GM21367 (cell line): ENCODE measurements around the gene POP7.
"Not testable (repeated sequence)": the region's sequence is repeated elsewhere in the genome, so short reads cannot be mapped to it uniquely, and the experiment has no call there.

Experiments used
- ATAC-seq: cut with Tn5 transposase; IDR thresholded peaks from one replicate; pipeline ENCODE4 v1.9.1; 2021; ENCODE audit not compliant: unreplicated experiment

The POP7 gene

DNA sequence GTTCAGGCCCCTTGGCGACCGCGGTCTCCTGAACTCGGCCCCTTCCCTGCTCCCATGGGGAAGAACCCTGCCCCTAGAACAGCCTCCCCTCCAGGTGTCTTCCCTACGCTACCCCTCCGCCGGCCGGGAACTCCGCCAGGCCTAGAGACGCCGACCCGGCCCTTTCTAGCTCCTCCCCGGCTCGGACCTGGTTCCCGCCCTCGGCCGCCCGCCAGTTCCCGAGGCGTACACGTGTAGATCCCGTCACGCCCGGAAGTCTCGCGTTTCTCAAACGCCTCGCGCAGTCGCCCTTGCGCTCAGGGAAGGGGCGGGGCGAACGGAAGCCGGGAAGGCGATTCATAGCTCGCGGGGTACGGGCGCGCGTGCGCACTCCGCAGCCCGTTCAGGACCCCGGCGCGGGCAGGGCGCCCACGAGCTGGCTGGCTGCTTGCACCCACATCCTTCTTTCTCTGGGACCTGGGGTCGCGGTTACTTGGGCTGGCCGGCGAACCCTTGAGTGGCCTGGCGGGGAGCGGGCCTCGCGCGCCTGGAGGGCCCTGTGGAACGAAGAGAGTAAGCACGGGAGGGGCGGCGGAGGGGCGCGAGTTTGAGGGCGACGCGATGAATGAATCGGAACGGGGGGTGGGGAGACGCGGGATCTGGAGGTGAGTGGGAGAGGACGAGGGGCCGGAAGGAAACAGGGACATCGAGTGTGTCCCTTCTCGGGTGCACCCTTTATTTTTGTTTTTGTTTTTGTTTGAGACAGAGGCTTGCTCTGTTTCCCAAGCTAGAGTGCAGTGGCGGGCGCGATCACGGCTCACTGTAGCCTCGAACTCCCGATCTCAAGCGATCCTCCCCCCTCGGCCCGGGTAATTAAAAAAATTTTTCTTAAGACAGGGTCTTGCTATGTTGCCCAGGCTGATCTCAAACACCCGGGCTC, at the start of gene POP7:
POP7 (plus strand) TSS at position 369 of the 919 bp plus-strand sequence. CDS start 710 bp downstream, outside the sequence.
- peak; percentile 79 for ATAC-seq

DNA sequence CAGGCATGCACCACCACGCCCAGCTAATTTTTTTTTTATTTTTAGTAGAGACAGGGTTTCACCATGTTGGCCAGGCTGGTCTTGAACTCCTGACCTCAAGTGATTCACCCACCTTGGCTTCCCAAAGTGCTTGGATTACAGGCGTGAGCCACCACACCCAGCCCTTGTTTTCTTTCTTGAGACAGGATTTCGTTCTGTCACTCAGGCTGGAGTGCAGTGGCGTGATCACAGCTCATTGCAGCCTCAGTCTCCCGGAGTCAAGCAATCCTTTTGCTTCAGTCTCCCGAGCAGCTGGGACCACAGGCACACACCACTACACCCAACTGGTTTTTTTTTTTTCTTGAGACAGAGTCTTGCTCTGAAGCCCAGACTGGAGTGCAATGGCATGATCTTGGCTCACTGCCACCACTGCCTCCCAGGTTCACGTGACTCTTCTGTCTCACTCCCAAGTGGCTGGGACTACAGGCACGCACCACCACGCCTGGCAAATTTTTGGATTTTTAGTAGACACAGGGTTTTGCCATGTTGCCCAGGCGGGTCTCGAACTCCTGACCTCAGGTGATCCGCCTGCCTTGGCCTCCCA, 43.6 kb upstream of the POP7 start:
- ATAC-seq, result not testable (repeated sequence)

DNA sequence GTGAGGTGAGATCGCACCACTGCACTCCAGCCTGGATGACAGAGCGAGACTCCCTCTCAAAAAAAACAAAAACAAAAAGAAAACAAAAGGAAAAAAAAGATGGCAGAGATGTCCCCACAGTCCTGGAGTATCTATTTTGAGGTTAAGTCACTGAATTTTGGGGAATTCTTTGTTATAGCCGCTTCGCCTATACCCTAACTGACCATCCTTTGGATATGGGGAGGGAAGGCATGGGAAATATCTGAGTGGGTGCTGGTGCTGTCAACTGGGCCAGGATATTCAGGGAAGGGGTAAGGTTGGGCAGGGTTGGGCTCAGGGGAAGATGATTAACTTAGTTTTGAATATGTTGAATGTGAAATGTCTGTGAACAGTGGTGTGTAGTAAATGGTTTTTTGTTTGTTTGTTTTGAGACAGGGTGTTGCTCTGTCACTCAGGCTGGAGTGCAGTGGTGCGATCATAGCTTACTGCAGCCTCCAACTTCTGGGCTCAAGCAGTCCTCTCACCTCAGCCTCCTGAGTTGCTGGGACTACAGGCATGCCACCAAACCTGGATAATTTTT, 40.7 kb upstream of the POP7 start:
- no peak for ATAC-seq

DNA sequence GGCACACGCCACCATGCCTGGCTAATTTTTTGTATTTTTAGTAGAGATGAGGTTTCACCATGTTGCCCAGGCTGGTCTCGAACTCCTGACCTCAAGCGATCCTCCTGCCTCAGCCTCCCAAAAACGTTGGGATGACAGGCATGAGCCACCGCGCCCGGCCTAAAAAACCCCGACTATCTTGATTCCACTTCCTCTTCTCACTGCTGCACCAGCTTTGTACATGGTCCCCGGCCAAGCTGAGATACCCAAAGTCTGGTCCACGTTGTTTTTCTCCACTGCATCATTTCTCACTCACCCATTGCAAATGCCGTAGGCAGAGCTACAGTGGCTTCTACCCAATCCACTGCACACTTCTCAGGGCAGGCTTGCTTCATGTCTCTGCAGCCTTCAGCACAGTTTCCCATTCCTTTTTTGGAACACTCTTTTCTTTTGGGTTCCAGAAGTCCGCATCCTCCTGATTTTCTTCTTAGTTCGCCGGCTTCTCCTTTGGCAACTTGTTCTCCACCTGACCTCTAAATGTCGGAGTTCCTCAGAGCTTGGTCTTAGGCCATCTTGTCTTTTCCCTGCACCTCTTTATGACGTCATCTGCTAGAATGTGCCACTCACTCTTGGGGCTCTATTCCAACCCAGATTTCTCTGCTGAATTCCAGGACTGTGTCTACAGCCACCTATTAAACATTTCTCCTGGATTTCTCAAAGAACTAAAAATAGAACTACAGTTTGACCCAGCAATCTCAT, 38.4 kb upstream of the POP7 start:
- ATAC-seq, result no peak

DNA sequence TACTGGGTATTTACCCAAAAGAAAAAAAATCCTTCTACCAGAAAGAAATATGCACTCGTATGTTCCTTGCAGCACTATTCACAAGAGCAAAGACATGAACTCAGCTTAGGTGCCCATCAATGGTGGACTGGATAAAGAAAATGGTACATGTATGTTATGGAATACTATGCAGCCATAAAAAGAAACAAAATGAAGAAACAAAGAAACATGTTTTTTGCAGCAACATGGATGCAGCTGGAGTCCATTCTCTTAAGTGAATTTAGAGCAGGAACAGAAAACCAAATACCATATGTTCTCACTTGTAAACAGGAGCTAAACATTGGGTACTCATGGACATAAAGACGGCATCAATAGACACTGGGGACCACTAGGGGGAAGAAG, 37.9 kb upstream of the POP7 start:
- ATAC-seq, result no peak

DNA sequence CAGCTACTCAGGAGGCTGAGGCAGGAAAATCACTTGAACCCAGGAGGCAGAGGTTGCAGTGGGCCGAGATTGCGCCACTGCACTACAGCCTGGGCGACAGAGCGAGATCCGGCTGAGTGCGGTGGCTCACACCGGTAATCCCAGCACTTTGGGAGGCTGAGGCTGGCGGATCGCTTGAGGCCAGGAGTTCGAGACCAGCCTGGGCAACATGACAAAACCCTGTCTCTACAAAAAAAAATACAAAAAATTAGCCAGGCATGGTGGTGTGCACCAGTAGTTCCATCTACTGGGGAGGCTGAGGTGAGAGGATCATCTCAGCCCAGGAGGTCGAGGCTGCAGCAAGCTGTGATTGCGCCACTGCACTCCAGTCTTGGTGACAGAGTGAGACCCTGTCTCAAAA, 36.8 kb upstream of the POP7 start:
- ATAC-seq, result not testable (repeated sequence)

DNA sequence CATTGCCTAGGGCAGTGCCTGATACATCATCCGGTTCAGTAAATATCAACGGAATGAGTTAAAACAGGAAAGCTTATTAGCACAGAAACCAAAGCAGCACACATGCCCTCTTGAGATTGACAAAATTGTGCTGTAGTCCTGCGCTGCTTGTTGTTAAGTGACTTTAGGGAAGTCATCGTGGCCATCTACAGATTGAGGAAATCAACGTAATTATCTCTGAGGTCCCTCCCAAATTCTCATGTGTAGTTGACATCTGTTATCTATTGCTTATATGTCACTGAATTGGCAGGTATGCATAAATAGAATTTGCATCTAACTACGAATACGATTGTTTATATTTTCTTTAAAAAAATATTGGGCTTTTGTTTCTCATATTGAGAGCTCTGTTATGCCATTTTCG, 35.8 kb upstream of the POP7 start:
- ATAC-seq, result no peak

DNA sequence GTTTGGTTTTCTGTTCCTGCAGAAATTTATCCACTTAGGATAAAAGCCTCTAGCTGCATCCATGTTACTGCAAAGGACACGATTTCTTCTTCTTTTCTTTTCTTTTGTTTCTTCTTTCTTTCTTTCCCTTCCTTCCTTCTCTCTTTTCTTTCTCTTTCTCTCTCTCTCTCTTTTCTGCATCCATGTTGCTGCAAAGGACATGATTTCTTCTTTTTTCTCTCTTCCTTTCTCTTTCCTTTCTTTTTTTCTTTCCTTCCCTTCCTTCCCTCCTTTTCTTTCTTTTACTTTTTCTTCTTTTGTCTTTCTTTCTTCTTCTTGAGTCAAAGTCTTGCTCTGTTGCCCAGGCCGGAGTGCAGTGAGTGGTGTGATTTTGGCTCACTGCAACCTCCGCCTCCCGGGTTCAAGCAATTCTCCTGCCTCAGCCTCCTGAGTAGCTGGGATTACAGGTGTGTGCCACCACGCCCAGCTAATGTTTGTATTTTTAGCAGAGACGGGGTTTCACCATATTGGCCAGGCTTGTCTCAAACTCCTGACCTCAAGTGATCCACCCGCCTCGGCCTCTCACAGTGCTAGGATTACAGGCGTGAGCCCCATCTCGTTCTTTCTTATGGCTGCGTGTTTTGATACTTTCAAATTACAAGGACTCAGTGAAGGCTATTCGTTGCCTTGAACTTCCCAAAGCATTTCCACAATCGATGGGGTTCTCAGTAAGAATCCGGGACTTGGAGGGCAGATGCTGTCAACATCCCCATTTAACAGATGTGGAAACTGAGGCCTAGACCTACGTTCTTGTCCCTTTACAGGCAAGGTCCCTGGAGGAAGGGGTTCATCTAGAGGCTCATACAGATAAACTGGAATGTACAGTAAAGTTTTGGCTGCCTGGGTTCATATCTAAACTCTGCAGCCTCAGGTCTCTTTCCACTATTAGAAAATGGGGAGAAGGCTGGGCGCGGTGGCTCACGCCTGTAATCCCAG, 34.3 kb upstream of the POP7 start:
- ATAC-seq, result no peak

DNA sequence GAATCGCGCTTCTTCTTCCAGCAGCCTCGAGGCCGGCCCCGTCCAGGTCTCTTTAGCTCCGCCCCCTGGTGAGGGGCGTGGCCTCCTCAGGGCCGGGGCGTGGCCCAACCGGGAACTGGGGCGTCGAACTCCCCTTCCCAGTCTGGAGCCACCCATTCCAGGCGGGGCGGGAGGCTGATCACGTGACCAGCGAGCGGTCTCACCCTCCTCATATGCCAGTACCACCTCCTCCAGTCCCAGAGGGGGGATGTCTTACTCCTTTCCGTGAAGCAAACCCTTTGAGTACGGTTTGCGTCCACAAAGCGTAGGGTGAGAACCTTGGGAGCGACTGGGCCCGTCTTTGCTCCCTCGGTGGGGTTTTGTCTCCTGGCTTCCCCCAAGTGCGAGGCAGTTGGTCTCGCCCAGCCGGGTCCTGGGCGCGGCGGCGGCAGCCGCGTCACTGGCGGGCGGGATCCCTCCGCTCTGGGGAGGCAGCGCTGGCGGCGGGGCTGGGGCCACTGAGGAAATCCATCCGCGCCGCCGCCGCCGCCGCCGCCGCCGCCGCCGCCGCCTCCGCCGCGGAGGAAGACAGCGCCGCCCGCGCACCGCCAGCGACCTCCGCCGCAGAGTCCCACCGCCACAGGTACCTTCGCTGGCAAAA, 32.5 kb upstream of the POP7 start, which contains the start of gene GNB2:
GNB2 (plus strand) TSS at position 439 of the 640 bp plus-strand sequence. CDS start 2,526 bp downstream, outside the sequence.
- ATAC-seq, result peak; percentile 36

DNA sequence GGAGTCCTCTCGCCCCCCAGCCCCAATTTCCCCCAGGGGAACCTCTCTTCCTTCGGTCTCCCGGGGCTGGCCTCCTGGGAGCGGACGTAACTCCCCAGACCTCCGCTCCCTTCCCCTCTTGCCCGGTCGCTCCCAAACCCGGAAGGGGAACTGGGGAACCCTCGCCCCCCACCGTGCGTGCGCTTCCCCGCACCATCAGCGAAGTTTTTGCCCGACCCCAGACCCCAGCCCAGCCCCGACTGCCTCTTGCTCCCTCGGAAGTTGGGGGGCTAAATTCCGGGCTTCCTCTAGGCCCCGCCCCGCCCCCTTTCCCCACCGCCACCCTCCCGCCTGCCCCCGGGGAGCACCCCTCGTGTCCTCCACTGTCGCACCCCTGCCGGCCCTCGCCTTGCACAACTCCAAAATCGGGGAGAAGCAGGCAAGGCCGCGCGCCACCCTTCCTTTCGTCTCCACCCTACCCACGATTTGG, 31.9 kb upstream of the POP7 start:
- no peak for ATAC-seq

DNA sequence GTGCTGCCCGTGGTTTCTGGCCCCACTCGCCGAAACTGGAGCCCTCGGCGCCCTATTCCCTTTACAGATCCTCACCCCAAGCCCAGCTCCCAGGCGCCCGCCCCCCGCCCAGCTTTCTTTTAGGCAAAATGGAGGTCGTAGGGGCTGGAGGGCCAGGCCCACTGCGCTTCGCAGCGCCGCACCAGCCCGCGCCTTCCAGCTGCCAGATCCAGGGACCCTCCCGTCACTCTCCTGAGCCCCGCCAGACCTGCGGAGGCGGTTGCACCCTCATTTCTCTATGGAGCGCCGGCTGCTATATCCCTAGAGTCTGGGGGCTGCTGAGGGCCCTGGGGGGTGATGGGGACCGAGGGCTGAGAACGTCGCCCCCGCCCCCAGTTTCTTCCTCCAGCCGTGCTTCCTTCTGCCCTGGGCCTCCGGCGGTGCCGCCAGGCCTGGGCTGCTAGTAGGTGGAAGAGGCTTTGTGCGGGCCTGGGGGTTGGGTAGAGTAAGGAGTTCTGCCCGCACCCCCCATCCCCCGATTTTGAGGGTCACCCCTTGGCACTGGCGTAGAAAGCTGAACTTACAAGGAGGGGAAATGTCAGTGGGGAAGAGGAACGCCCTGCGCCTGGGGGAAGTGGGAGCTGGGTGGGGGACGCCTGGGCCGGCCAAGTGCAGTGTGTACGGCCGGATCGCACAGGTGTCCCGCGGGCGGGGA, 31.4 kb upstream of the POP7 start:
- ATAC-seq, result no peak

DNA sequence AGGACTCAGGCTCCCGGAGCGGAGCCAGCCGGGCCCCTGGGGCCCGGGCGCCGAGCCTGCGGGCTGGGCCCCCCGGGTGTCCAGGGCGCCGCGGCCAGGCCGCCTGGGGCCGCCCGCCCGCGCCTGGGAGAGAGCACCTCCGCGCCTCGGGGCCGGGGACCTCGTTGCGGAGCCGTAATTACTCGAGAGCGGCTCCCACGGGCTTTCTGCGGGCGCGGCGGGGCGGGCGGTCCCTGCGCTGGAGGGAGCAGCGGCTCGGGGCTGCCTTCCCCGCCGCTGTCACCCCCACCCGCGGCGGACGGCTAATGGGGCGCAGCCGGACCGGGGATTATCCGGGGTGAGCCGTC, 30.8 kb upstream of the POP7 start:
- no peak for ATAC-seq

DNA sequence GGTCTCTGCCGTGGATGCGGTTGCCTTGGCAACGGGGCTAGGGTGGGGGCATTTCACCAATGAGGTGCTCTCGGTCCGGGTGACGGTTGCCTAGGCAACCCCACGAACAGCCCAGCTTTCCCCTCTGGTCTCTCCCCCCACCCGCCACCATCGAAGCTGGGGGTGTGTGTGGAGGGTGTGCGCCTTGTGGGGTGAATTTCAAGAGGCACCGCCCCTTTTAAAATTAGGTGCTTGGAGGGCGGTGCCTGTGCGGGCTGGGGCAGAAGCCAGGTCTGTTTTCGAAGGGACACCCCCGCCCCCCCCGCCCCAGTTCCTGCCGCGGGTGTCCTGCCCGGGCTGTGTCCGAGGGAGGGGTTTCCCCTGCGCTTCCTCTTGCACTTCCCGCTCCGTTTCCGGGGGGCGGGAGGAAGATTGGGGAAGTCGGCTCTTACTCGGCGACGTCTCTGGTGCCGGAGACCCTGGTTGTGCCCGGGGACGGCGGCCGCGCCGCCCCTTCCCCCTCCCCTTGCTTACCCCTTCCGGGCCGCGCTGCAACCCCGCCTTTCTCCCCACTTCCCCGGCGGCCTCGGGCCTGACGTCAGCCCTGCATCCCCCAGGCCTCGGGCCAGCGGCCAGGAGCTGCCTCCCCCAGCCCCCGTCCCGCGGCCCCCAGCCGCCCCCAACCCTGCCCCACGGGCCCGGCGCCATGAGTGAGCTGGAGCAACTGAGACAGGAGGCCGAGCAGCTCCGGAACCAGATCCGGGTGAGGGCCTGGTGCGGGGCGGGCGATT, 30.2 kb upstream of the POP7 start:
- ATAC-seq, result no peak

DNA sequence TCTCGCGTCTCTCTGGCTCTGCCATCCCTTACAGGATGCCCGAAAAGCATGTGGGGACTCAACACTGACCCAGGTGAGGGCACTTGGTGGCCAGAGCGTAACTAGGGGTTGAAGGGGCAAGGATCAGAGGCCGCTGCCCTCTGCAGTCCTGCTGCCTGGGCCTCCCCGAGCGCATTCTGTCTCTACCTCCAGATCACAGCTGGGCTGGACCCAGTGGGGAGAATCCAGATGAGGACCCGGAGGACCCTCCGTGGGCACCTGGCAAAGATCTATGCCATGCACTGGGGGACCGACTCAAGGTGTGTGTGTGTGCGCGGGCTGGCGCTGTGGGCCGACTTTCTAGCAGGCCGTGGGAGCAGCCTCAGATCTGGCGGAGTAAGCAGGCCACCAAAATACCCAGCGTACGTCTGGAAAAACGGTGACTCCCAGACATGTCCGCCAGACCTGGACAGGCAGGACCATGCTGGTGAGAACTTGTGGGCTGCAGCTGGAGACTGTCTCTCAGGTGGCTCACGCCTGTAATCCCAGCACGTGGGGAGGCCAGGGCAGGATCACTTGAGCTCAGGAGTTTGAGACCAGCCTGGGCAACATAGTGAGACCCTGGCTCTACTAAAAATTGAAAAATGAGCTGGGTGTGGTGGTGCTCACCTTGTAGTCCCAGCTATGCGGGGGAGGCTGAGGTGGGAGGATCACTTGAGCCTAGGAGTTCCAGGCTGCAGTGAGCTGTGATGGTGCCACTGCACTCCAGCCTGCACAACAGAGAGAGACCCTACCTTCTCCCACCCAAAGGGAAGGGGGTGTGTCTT, 29.2 kb upstream of the POP7 start:
- ATAC-seq, result no peak

DNA sequence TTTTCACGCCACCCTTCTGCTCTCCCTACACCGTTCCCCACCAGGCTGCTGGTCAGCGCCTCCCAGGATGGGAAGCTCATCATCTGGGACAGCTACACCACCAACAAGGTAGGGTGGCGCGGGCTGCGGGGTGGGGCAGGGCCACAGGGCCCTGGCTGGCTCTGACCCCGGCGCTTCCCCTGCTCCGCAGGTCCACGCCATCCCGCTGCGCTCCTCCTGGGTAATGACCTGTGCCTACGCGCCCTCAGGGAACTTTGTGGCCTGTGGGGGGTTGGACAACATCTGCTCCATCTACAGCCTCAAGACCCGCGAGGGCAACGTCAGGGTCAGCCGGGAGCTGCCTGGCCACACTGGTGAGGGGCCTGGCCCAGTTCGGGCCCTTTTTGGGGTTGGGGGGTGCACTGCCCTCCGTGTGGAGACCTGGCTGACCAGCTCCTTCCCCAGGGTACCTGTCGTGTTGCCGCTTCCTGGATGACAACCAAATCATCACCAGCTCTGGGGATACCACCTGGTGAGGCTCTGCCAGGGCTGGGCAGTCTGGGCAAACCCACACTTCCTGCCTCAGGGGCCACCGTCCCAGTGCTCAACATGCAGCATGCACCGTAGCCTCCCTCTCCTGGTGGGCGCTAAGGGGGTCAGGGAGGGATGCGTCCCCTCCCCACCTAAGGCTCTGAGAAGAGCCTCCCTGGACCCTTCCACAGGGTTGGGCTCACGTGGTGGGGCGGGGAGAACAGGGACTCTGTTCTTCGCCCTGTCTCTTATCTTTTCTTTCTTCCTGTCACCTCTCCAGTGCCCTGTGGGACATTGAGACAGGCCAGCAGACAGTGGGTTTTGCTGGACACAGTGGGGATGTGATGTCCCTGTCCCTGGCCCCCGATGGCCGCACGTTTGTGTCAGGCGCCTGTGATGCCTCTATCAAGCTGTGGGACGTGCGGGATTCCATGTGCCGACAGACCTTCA, 28.3 kb upstream of the POP7 start:
- ATAC-seq, result no peak

DNA sequence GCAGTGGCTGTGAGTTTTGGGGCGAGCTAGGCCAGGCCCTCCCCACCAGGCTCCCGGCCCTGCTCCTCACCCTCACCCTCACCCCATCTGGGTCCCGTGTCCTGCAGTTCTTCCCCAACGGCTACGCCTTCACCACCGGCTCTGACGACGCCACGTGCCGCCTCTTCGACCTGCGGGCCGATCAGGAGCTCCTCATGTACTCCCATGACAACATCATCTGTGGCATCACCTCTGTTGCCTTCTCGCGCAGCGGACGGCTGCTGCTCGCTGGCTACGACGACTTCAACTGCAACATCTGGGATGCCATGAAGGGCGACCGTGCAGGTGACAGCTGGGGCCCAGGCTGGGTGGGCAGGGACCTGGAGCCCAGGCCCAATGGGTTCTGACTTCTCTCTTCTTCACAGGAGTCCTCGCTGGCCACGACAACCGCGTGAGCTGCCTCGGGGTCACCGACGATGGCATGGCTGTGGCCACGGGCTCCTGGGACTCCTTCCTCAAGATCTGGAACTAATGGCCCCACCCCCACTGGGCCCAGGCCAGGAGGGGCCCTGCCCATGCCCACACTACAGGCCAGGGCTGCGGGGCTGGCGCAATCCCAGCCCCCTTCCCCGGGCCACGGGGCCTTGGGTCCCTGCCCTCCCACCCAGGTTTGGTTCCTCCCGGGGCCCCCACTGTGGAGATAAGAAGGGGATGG, 27.5 kb upstream of the POP7 start:
- ATAC-seq, result no peak
